Measurements from ENCODE around the gene POLL. TPM values are rescaled to one million over a fixed set of nuclear protein-coding genes. Genes with fewer than 3 reads are reported as not detected.

Gene POLL
- total and polyA plus RNA-seq, 2 of the 4 experiments (the other 2 are of a cell fraction), result 6.3 to 23.7 TPM

DNA sequence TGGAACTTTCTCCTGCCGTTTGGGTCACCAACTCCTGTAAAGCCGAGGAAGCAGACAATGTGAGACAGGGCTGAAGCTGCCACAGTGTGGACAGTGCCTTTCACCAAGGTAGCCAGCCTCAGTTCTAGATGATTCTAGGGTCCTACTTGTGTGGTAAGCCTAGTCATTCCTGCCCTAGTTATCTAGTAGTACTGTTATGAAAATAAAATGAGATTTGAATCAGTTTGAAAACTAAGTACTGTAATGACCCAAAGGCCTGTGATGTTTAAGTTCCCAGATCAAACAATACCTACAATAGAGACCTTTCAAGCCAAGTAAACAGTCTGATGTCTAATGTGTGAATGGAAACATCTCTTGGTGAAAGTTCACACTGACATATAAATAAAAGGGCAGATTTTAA is 37.1 kb downstream of the POLL start:
- H4K91ac ChIP-seq (ENCODE audit: insufficient read depth, low read depth, low read length), result no peak overlapping the region
- H3K27ac ChIP-seq (ENCODE audit: insufficient read depth, low read length), result no peak overlapping the region
- no peak overlapping the region for H3K18ac ChIP-seq (ENCODE audit: low read depth, low read length)
- no peak for TF ChIP-seq RCOR1 (IDR thresholded peaks at IDR 0.05; ENCODE audit: insufficient replicate concordance, low read length)
- no peak for TF ChIP-seq NFE2L2 (IDR thresholded peaks at IDR 0.05; ENCODE audit: low read depth, low read length)
- TF ChIP-seq, protein P1, sequence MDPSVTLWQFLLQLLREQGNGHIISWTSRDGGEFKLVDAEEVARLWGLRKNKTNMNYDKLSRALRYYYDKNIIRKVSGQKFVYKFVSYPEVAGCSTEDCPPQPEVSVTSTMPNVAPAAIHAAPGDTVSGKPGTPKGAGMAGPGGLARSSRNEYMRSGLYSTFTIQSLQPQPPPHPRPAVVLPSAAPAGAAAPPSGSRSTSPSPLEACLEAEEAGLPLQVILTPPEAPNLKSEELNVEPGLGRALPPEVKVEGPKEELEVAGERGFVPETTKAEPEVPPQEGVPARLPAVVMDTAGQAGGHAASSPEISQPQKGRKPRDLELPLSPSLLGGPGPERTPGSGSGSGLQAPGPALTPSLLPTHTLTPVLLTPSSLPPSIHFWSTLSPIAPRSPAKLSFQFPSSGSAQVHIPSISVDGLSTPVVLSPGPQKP (IDR thresholded peaks at IDR 0.05; ENCODE audit: borderline replicate concordance, low read depth, low read length), result no peak
- no peak for TF ChIP-seq RFX5 (IDR thresholded peaks at IDR 0.05; ENCODE audit: low read depth, low read length)
- TF ChIP-seq MXI1 (IDR thresholded peaks at IDR 0.05; ENCODE audit: borderline replicate concordance, low read depth, low read length), result no peak
- TF ChIP-seq, protein P2, sequence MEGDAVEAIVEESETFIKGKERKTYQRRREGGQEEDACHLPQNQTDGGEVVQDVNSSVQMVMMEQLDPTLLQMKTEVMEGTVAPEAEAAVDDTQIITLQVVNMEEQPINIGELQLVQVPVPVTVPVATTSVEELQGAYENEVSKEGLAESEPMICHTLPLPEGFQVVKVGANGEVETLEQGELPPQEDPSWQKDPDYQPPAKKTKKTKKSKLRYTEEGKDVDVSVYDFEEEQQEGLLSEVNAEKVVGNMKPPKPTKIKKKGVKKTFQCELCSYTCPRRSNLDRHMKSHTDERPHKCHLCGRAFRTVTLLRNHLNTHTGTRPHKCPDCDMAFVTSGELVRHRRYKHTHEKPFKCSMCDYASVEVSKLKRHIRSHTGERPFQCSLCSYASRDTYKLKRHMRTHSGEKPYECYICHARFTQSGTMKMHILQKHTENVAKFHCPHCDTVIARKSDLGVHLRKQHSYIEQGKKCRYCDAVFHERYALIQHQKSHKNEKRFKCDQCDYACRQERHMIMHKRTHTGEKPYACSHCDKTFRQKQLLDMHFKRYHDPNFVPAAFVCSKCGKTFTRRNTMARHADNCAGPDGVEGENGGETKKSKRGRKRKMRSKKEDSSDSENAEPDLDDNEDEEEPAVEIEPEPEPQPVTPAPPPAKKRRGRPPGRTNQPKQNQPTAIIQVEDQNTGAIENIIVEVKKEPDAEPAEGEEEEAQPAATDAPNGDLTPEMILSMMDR (conservative IDR thresholded peaks at IDR 0.05; ENCODE audit: low read depth, low read length), result no peak
- no peak for TF ChIP-seq MAFK (IDR thresholded peaks at IDR 0.05; ENCODE audit: low read depth, low read length)
- TF ChIP-seq POLR2A (IDR thresholded peaks at IDR 0.05; ENCODE audit: low read depth, low read length), result no peak
- TF ChIP-seq FOS (IDR thresholded peaks at IDR 0.05; ENCODE audit: low read depth, low read length), result no peak
- TF ChIP-seq BHLHE40 (IDR thresholded peaks at IDR 0.05; ENCODE audit: low read depth, low read length), result no peak
- TF ChIP-seq CEBPB (IDR thresholded peaks at IDR 0.05; ENCODE audit: low read depth, low read length), result no peak
- no peak for TF ChIP-seq MAZ (IDR thresholded peaks at IDR 0.05; ENCODE audit: borderline replicate concordance, low read depth, low read length)
- no peak for TF ChIP-seq SMC3 (IDR thresholded peaks at IDR 0.05; ENCODE audit: low read depth, low read length)
- TF ChIP-seq, protein P3, sequence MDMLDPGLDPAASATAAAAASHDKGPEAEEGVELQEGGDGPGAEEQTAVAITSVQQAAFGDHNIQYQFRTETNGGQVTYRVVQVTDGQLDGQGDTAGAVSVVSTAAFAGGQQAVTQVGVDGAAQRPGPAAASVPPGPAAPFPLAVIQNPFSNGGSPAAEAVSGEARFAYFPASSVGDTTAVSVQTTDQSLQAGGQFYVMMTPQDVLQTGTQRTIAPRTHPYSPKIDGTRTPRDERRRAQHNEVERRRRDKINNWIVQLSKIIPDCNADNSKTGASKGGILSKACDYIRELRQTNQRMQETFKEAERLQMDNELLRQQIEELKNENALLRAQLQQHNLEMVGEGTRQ (IDR thresholded peaks at IDR 0.05; ENCODE audit: low read depth, low read length), result no peak
- no peak for TF ChIP-seq RAD21 (IDR thresholded peaks at IDR 0.05; ENCODE audit: low read length)
- TF ChIP-seq CHD1 (IDR thresholded peaks at IDR 0.05; ENCODE audit: low read depth, low read length), result no peak
- intact Hi-C loops (cut with micrococcal nuclease) (no loop called here), in situ Hi-C loops (cut with MboI; ENCODE audit: low sequenced_read_pairs) (no loop called here), dilution Hi-C loops (cut with HindIII; ENCODE audit: low sequenced_read_pairs, unreplicated experiment) (no loop called here)
- H3K9me1 ChIP-seq (ENCODE audit: insufficient read depth, low read length), result peaks cover 2% of the 10 kb centered on the region; the same call in 1 of the 2 replicates
- H4K8ac ChIP-seq (ENCODE audit: low read depth in 2 of 2, low read length in 2 of 2), result no peak overlapping the region
- no peak for ATAC-seq (ENCODE audit: low read depth)
- H3K27me3 ChIP-seq (ENCODE audit: control insufficient read depth, insufficient read depth, low read length), result no peaks in the 10 kb centered on the region
- no peaks in the 10 kb centered on the region for H3K4me1 ChIP-seq (ENCODE audit: control insufficient read depth, insufficient read depth, low read length)
- H2BK120ac ChIP-seq (ENCODE audit: low read depth, low read length), result no peak overlapping the region
- H2AFZ ChIP-seq (replicated peaks; ENCODE audit: low read length, poor library complexity), result no peak overlapping the region
- no peak overlapping the region for H4K5ac ChIP-seq (ENCODE audit: low read depth, low read length)
- H3K56ac ChIP-seq (ENCODE audit: extremely low read depth, insufficient read depth, low read length), result no peak overlapping the region
- no peaks in the 10 kb centered on the region for H3K9me3 ChIP-seq (ENCODE audit: control insufficient read depth, insufficient read depth, low read length)
- H3K4ac ChIP-seq (ENCODE audit: low read depth, low read length), result no peak overlapping the region
- BruUV-seq (replicated peaks), result no TSS peak
- H2BK15ac ChIP-seq (ENCODE audit: low read depth, low read length), result no peak overlapping the region
- ChIA-PET CTCF (interaction anchor here (0.7 kb wide), 1 partner anchor 23 kb away, joined by 3 read pairs; no protein-coding TSS in a partner anchor), POLR2A (ENCODE audit: unreplicated experiment) (no interaction called here)
- no peak overlapping the region for H3K4me2 ChIP-seq (ENCODE audit: low read depth, low read length)
- H3K79me1 ChIP-seq (ENCODE audit: low read depth in 1 of 2, low read length in 2 of 2), result no peaks in the 10 kb centered on the region
- no peaks in the 10 kb centered on the region for H4K20me1 ChIP-seq (ENCODE audit: insufficient read depth, low read length)
- no peak overlapping the region for H2AK9ac ChIP-seq (replicated peaks; ENCODE audit: low read depth, low read length, poor library complexity)
- H3K14ac ChIP-seq (replicated peaks; ENCODE audit: low read depth, low read length), result no peak overlapping the region
- no peak overlapping the region for H2BK5ac ChIP-seq (ENCODE audit: low read depth, low read length, poor library complexity, severe bottlenecking)
- no peak for DNase-seq
- H3K4me3 ChIP-seq (ENCODE audit: insufficient read depth, low read depth, low read length), result no peak overlapping the region
- WGBS, 2 experiments (ENCODE audit: extremely low coverage in 2 of 2, insufficient read length in 1 of 2), result 100% methylated on average over 2 of the region's 2 CpGs; no CpG with 5 or more reads in 1 of the 2 experiments
- H2BK20ac ChIP-seq (ENCODE audit: low read depth, low read length), result no peak overlapping the region
- H3K9ac ChIP-seq (ENCODE audit: low read depth, low read length), result no peak overlapping the region
- peaks cover 24% of the 10 kb centered on the region for H3K36me3 ChIP-seq (ENCODE audit: control insufficient read depth, insufficient read depth, low read length)
- no peak overlapping the region for H2AK5ac ChIP-seq (ENCODE audit: low read depth, low read length)
- H3K23ac ChIP-seq (ENCODE audit: low read depth, low read length), result no peak overlapping the region

Data from IMR-90 (cell line).